Calu3 (cell line): ENCODE measurements around the gene CELF4. TPM values are rescaled to one million over a fixed set of nuclear protein-coding genes. Genes with fewer than 3 reads are reported as not detected.
"Not testable (repeated sequence)": the region's sequence is repeated elsewhere in the genome, so short reads cannot be mapped to it uniquely, and the experiment has no call there.

Source experiments
- BruUV-seq: library from RNA; stranded (reverse); fragments of 400-500 nt; replicated peaks from 2 replicates; lab custom pipeline; 2021; lab: Mats Ljungman, UMichigan
- CTCF ChIA-PET: fragments of 300-600 bp; sonication (Branson Sonifier 250); formaldehyde crosslinking; loops from one replicate; lab custom pipeline; 2022; ENCODE audit warnings: antibody characterized with exemption; lab: Charles Lee
- DNase-seq: peaks from one replicate; pipeline ENCODE4 v3.0.0; 2022
- H3K27ac Mint-ChIP-seq: one replicate; pipeline ENCODE4 v1.8.0; 2022; ENCODE audit warnings: mixed read lengths; ENCODE audit not compliant: unreplicated experiment
- H3K27me3 Mint-ChIP-seq: one replicate; pipeline ENCODE4 v1.8.0; 2022; ENCODE audit warnings: mixed read lengths; ENCODE audit not compliant: unreplicated experiment
- H3K36me3 Mint-ChIP-seq: one replicate; pipeline ENCODE4 v1.8.0; 2022; ENCODE audit warnings: mild to moderate bottlenecking, moderate library complexity, mixed read lengths; ENCODE audit not compliant: insufficient read depth, unreplicated experiment
- H3K4me1 Mint-ChIP-seq: one replicate; pipeline ENCODE4 v1.8.0; 2022; ENCODE audit warnings: mild to moderate bottlenecking, low read depth, mixed read lengths; ENCODE audit not compliant: unreplicated experiment
- H3K4me3 Mint-ChIP-seq: one replicate; pipeline ENCODE4 v1.8.0; 2022; ENCODE audit warnings: mild to moderate bottlenecking, low read depth, moderate library complexity, mixed read lengths; ENCODE audit not compliant: unreplicated experiment
- H3K9me3 Mint-ChIP-seq: one replicate; pipeline ENCODE4 v1.8.0; 2022; ENCODE audit warnings: low read depth, mixed read lengths; ENCODE audit not compliant: unreplicated experiment
- CTCF ChIP-seq: fragments of 200-600 bp; IDR thresholded peaks from one replicate; pipeline ENCODE4 v1.8.0; 2022; ENCODE audit warnings: antibody characterized with exemption; ENCODE audit not compliant: unreplicated experiment
- intact Hi-C: fragments of 100-400 bp; cut with micrococcal nuclease; formaldehyde crosslinking; loops from one replicate; pipeline ENCODE4 v1.10.0; 2022; ENCODE audit not compliant: unreplicated experiment
- total RNA-seq: library from RNA; stranded (reverse); gene quantifications from 2 replicates; pipeline ENCODE4 v1.2.3, GENCODE V29; 2022

The CELF4 gene
- total RNA-seq, 1 experiment from 2014 or later = 7.8 TPM

DNA sequence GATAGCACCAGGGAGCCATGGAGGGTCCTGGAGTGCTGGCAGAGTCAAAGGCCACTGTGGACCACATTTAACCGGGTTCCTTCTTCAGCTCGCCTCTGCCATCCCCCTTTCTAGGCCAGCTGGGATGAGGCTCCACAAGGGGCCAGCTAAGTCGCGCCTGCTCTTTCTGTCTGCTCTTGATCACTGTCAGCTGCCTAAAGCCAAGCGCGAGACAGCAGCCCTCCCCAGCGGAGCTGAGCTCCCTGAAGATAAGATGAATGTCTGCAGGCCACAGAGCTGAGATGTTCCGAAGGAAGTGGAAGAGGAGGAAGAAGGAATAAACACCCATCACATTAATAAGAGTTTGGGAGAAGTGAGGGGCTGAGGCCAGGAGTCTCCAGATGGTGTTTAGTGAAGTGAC is 99.6 kb downstream of the CELF4 start:
- TF ChIP-seq CTCF = no peak
- Mint-ChIP-seq H3K4me3 (no peak overlapping the region), H3K27me3 (peaks cover 100% of the 10 kb centered on the region), H3K9me3 (no peaks in the 10 kb centered on the region), H3K4me1 (no peaks in the 10 kb centered on the region), H3K27ac (no peak overlapping the region), H3K36me3 (no peaks in the 10 kb centered on the region)
- no peak for DNase-seq
- no TSS peak for BruUV-seq
- intact Hi-C loops = no loop called here
- CTCF ChIA-PET = no interaction called here

GRCh38 chr18:37464257-37464656 is 101.3 kb downstream of the CELF4 start:
- intact Hi-C loops = no loop called here
- Mint-ChIP-seq H3K27ac (no peak overlapping the region), H3K4me1 (no peaks in the 10 kb centered on the region), H3K4me3 (no peak overlapping the region), H3K36me3 (no peaks in the 10 kb centered on the region), H3K27me3 (peaks cover 100% of the 10 kb centered on the region), H3K9me3 (no peaks in the 10 kb centered on the region)
- no TSS peak for BruUV-seq
- no peak for DNase-seq
- no peak for TF ChIP-seq CTCF
- CTCF ChIA-PET = no interaction called here

DNA sequence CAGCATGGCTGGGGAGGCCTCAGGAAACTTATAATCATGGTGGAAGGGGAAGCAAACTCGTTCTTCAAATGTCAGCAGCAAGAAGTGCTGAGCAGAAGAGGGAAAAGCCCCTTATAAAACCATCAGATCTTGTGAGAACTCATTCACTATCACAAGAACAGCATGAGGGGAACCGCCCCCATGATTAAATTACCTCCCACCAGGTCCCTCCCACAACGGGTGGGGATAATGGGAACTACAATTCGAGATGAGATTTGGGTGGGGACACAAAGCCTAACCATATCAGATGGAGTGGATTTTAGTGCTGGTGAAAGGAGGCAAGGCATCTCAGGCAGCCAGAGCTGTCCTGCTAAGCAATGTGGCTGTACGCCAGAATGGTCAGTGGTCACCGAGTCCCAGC is 104.3 kb downstream of the CELF4 start:
- H3K9me3 Mint-ChIP-seq, H3K4me1 Mint-ChIP-seq, H3K36me3 Mint-ChIP-seq, intact Hi-C loops, H3K4me3 Mint-ChIP-seq, CTCF ChIA-PET, DNase-seq, BruUV-seq, H3K27ac Mint-ChIP-seq: not testable (repeated sequence)
- H3K27me3 Mint-ChIP-seq = peaks cover 96% of the 10 kb centered on the region

DNA sequence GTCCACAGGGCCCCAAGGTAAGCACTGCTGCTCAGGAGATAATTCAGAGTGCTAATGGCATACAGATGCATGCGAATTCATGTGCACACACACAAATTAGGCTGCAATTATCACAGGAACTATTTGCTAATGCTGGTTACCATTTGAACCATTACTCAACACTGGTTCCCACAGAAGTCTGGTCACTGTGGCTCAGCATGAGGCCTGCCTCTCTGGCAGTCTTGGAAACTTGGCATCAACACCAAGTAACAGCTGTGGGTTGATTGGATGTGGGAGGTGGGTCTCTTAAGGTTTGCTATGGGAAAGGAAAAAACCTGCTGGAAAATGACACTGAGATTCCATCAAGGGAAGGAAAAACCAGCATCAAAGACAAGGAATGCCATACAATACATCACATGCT is 105.0 kb downstream of the CELF4 start:
- CTCF ChIA-PET = no interaction called here
- no TSS peak for BruUV-seq
- intact Hi-C loops = no loop called here
- peaks cover 96% of the 10 kb centered on the region for H3K27me3 Mint-ChIP-seq
- H3K9me3 Mint-ChIP-seq = no peaks in the 10 kb centered on the region
- no peak for TF ChIP-seq CTCF
- no peak overlapping the region for H3K4me3 Mint-ChIP-seq
- no peaks in the 10 kb centered on the region for H3K36me3 Mint-ChIP-seq
- H3K4me1 Mint-ChIP-seq = no peaks in the 10 kb centered on the region
- H3K27ac Mint-ChIP-seq = no peak overlapping the region
- no peak for DNase-seq

DNA sequence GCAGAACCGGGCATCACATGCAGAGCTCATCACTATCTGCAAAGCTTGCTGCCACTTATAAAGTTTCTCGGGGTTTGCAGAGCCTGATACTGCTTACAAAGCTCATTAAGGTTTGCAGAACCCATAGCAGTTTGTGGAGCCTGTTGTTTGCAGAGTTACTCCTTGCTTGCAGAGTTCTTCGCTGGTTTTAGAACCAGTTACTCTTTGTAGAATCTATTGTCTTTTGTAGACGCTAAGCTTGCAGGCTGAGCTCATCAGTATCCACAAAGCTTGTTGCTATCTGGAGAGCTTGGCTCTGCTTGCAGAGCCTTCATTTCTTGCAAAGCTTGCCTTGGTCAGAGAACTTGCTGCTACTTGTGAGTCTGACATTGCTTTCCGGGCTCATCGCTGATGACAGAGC is 106.9 kb downstream of the CELF4 start:
- TF ChIP-seq CTCF = no peak
- intact Hi-C loops = no loop called here

More for the DNA sequence above, 106.9 kb downstream of the CELF4 start:
- Mint-ChIP-seq H3K4me1 (no peaks in the 10 kb centered on the region), H3K36me3 (no peaks in the 10 kb centered on the region), H3K27me3 (peaks cover 90% of the 10 kb centered on the region), H3K4me3 (no peak overlapping the region), H3K27ac (no peak overlapping the region), H3K9me3 (no peaks in the 10 kb centered on the region)
- no peak for DNase-seq
- no TSS peak for BruUV-seq
- CTCF ChIA-PET = no interaction called here
